ENCODE measurements around the gene S1PR3.

S1PR3 gene

DNA sequence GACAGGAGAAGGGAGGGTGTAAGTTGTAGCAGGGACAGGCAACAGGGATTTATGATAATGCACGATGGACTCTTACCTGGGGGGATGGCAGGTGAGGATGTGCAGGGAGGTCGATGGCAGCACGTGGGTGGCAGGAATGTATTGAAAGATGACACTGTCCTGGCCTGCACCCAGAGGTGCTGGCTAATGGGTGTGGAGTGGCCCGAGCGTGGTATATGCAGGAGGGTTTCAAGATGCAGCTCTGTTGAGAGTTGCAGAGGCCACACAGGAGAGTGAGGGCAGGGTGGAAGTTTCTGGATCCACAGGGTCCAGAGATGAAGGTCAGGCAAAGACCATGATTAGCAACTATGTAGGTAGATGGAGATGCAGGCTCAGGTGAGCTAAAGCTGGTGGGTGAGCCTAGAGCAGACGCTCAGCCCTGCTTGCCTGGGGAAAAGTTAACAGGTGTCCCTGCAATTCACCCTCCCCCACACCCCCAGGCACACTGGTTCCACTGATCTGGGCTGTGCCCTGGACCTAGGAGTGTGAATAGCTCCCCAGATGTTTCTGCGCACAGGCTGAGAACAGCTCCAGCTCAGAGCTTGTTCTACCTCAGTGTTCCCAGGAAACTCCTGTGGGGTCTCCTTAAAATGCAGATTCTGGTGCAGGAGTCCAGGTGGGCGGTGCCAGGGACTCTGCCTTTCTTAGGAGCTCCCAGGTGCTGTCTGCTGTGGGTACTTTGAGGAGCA is 21.5 kb upstream of the S1PR3 start:
- no peak for DNase-seq (ENCODE audit: low spot score)

- DNase-seq (ENCODE audit: low spot score): no peak
These were observed 19.9 kb upstream of the S1PR3 start for GRCh38 chr9:88971131-88971960.

- no peak for DNase-seq (ENCODE audit: low spot score)
These were observed 18.9 kb upstream of the S1PR3 start for GRCh38 chr9:88972401-88972800.

DNA sequence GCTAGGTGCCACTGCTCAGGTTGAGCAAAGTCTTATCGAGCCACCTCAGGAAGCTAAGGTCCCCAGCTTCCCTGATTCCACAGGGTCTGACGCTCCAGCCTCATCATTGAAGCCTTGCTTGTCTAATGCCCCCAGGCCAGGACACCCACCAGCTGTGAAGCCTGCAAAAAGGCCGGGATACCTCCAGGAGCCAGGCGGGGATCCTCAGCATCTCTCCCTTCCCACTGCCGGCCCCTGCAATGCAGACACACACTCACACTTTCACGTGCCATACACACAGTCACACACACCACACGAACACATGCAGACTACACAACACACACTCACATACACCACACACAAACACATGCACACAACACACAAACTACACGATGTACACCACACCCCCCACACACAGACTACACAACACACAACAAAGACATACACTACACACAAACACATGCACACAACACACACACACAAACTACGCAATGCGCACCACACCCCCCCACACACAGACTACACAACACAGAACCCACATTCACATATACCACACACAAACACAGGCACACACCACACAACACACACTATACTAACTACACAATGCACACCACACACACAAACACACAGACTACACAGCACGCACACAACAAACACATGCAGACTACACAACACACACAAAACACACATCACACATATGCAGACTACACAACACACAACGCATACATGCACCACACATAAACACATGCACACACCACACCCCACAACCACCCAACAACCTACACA is 17.8 kb upstream of the S1PR3 start:
- no peak for DNase-seq (ENCODE audit: low spot score)

GRCh38 chr9:88974641-88975040 is 16.6 kb upstream of the S1PR3 start:
- no peak for DNase-seq (ENCODE audit: low spot score)

GRCh38 chr9:88975966-88976889 is 15.0 kb upstream of the S1PR3 start:
- no peak for DNase-seq (ENCODE audit: low spot score)

DNA sequence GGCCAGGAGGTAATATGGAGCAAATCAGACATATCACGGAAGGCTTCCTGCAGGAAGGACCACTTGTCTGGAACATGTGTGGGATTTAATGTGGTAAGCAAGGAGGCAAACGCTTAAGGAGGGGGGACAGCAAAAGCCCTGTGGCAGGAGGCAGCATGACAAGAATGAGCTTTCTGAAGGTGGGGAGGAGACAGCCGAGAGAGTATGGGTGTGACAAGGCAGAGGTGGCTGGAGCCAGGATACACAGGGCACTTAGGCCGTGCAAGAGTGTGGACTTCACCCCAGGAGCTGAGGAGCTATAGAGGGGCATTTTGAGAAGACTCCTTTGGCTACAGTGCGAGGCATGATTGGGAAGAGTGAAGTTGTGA is 14.4 kb upstream of the S1PR3 start:
- DNase-seq (ENCODE audit: low spot score): no peak

DNA sequence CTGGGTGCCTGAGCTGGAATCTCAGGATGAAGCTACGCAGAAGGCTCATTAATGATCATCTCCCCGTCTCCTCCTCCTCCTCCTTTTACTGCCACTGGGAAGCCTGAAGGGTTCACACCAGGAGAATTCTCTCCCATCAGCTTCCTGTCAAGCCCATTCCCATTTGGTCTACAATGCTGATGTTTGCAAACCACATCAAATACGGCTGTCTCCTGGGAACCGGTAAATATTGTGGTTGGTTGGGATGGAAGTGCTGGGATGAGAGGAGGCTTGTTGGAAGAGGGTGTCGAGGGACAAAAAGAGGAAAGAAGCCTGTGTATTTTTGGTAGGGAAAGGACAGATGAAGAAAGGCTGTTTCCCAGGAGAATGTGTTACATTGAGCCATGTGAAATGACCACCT is 13.2 kb upstream of the S1PR3 start:
- DNase-seq (ENCODE audit: low spot score): no peak

DNA sequence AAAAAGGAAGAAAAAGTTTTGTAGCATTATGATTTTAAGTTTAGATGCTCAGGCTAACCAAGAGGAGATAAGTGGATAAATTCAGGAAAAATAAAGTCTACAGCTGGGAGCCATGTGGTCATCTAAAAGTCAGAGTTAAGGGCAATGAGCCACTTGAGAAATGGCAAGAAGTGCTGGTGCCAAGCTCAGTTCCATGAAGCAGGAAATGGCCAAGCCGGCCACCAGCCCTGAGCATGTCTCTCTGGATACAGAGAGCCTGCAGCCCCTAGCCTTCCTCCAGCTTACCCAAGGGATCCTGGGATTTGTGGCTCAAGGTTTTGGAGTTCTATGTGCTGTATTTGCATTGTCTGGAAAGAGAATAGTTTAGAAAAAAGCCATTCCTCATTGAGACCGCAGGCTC is 12.2 kb upstream of the S1PR3 start:
- no peak for DNase-seq (ENCODE audit: low spot score)

GRCh38 chr9:88979791-88980190 is 11.5 kb upstream of the S1PR3 start:
- no peak for DNase-seq (ENCODE audit: low spot score)

DNA sequence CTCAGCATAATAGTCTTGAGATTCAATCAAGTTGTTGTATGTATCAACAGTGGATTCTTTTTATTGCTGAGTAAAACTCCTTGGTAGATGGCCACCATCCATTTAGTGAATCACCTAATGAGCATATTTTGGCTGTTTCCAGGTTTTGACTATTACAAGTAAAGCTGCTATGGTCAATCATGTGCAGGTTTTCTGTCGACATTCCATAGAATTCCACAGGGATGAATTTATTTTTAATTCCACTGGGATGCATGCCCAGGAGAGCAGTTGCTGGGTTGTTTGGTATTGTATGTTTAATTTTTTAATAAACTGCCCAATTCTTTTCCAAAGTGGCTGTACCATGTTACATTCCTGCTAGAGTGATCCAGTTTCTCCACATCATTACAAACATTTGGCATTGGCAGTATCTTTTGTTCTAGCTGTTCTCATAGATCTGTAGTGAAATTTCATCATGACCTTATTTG is 10.5 kb upstream of the S1PR3 start:
- DNase-seq (ENCODE audit: low spot score): peak; percentile 13

- DNase-seq (ENCODE audit: low spot score): no peak
These were observed 7.3 kb upstream of the S1PR3 start for GRCh38 chr9:88983865-88984542.

GRCh38 chr9:88984543-88984883 is 6.8 kb upstream of the S1PR3 start:
- DNase-seq (ENCODE audit: low spot score): no peak

- DNase-seq (ENCODE audit: low spot score): no peak
These were observed 5.7 kb upstream of the S1PR3 start for GRCh38 chr9:88985616-88986015.

- DNase-seq (ENCODE audit: low spot score): no peak
These were observed 4.5 kb upstream of the S1PR3 start for GRCh38 chr9:88986776-88987175.

GRCh38 chr9:88987661-88988060 is 3.6 kb upstream of the S1PR3 start:
- no peak for DNase-seq (ENCODE audit: low spot score)

- peak; percentile 73 for DNase-seq (ENCODE audit: low spot score)
These were observed 2.2 kb upstream of the S1PR3 start for GRCh38 chr9:88988796-88989641.

DNA sequence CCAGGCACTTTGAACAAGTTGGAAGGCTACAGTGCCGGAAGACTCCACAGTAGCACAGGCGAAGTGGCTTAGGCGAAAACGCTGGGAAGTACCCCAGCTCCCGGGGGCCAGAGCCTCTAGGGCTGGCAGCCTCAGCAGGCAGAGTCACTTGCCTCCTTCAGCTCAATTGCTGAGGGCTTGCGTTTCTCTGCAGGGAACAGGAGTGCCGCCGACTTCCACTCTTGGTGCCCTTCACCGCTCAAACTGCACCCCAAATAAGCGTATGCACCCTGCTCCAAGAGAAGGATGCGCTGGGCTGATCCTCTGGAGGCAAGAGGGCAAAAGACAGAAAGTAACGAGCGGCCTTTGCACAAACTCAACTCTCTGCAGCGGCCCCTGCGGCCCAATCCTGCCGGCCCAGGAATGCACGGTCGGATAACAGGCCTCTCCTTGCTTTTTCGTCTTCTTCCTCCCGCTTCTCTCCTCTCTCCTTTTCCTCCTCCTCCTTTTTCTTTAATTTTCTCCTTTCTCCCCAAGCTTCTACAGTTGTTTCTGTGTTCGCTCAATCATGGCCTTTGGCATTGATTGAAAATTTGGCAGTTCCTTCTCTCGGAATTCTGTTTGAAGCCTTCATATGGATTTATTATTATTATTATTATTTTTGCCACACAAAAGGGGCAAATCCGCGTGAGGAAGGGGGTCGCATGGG is 1.1 kb upstream of the S1PR3 start:
- no peak for DNase-seq (ENCODE audit: low spot score)

DNA sequence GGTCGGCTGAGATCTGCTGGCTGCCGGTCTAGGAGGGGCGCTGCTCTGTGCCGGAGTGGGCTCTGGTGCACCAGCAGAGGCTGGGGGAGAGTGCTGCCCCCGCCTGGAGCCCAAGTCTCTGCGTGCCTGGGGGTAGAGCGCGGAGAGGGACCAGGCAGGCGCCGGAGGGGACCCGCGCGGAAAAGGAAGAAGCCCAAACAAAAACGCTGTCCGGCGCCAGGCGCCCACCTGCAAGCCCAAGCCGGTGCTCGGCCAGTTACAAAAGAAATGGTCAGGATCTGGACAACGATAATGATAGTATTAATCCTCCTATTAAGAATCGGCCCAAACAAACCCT is 571 bp upstream of the S1PR3 start:
- DNase-seq (ENCODE audit: low spot score): no peak

DNA sequence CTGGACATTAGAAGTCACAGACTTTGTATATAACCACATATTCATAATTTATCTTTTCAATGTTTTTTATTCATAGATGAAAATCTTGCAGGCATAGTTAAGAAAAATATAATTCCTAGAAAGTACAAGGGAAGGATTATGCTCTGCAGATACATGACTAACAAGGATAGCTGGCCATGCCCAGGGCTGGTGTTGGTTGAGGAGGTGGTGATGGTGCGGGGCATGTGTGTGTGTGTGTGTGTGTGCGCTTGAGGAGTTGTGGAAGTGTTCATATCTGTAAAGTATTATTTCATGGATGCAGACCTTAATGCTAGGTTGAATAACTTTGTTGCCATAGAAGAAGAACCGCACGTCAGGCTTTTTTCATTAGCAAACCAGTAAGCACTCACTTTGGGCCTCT is 1.3 kb downstream of the S1PR3 start:
- no peak for DNase-seq (ENCODE audit: low spot score)

All from kidney tubule cell (primary cell).